Activated naive CD4-positive, alpha-beta T cell treated with Interleukin-2 at 50 U/mL for 16 hours (primary cell): Measurements from ENCODE around the gene SH3YL1.

ENCODE experiments used
- DNase-seq: peaks from one replicate; pipeline ENCODE4 v3.0.0-alpha.2; 2020

Gene SH3YL1

DNA sequence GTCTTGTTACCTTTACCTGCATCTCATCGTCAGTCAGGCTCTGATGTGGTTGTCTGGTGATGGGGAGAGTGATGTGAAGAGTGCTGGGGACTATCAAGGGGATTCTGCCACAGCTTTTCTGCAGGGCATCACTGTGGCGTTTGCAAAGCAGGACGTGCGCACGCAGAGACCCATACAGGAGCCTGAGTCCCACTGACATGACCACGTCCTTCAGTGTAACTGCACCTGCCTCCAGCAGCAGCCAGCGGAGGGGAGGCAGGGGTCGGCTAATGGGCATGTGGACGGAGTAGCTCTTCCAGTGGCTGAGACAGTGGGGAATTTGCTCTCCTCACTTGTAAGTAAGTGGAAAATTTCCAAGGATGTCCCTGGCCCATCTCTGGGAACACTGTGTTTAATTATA is 17.5 kb upstream of the SH3YL1 start:
- DNase-seq = no peak

- DNase-seq = no peak
These were observed 16.8 kb upstream of the SH3YL1 start for GRCh38 chr2:280650-281110.

DNA sequence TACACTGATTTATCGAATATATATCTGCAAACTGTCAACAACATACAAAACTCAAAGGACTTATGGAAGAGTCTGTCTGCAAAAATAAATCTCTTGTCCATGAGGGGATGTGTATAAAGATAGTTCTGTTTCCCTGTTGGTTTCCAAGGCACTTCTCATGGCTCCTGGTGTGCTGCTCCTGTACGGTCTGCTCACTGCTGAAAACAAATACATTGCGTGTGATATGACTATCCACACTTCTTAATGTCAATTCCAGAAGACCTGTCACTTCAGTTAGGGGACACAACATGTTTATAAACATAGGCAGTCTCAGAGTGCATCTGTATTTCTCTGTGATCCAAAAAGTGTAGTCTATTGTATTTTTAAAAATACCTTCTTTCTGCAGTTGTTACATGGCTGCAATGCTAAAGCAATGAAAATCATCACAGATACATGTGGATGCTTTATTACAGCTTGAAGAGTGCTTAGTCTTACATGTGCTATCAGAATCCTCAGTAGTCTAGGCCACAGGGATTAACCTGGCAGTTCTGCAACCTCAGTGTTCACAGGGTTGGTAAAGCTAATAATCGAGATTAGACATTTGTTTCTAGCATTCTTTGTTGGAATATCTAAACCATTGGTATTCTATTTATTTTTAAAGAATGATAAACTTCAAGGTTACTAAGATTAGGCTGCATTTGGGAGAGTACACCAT is 16.3 kb upstream of the SH3YL1 start:
- no peak for DNase-seq

DNA sequence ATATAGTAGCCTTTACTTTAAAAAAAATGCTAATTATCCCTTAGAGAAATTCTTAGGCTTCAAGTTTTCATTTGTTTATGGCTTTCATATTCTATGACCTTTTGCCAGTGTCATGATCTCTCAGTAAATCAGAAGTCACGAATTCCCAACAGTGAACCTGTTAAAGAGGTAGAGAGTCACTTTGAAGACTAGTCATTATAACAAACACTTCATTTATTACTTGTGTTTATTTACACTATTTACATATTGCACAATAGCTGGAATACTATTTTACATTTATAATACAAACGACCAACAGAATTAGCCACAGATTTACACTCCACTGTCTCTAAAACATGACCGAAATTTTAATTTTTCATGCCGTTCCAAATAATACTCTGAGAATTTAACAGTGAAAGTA is 15.5 kb upstream of the SH3YL1 start:
- no peak for DNase-seq

GRCh38 chr2:278927-279320 is 15.1 kb upstream of the SH3YL1 start:
- no peak for DNase-seq

- no peak for DNase-seq
These were observed 14.6 kb upstream of the SH3YL1 start for GRCh38 chr2:278312-278926.

GRCh38 chr2:275466-275865 is 11.6 kb upstream of the SH3YL1 start:
- DNase-seq = no peak

DNA sequence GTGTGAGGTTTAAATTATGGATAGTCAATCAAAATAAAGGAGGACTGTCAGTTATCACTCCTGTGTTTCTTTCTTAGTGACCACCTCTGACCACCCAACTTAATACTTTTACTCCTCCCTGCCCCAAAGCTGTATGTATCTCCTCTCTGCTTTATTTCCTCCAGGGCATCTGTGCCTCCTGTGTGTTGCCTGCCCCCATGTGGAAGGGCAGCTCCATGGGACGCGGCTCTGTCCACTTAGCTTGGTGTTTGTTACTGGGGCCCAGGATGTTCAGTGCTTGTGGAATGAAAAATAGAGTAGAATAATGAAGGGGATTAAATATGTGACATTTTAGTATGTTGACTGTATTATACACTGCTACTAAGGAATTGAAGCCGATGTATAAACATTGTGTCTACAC is 10.7 kb upstream of the SH3YL1 start:
- no peak for DNase-seq

- no peak for DNase-seq
These were observed 9.5 kb upstream of the SH3YL1 start for GRCh38 chr2:273333-273732.

DNA sequence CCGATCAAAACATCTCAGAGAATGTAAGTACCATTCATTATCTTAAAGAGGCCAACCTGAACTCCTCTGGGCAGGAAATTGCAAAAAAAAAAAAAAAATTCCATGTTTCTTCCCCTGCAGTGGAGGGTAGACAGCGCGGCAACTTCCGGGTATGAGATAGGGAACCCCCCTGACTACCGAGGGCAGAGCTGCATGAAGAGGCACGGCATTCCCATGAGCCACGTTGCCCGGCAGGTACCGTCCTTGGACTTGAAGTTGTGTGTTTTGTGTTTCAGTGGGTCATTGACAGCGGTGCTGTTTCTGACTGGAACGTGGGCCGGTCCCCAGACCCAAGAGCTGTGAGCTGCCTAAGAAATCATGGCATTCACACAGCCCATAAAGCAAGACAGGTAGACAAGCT is 8.1 kb upstream of the SH3YL1 start:
- no peak for DNase-seq

GRCh38 chr2:270861-271260 is 7.0 kb upstream of the SH3YL1 start:
- no peak for DNase-seq

DNA sequence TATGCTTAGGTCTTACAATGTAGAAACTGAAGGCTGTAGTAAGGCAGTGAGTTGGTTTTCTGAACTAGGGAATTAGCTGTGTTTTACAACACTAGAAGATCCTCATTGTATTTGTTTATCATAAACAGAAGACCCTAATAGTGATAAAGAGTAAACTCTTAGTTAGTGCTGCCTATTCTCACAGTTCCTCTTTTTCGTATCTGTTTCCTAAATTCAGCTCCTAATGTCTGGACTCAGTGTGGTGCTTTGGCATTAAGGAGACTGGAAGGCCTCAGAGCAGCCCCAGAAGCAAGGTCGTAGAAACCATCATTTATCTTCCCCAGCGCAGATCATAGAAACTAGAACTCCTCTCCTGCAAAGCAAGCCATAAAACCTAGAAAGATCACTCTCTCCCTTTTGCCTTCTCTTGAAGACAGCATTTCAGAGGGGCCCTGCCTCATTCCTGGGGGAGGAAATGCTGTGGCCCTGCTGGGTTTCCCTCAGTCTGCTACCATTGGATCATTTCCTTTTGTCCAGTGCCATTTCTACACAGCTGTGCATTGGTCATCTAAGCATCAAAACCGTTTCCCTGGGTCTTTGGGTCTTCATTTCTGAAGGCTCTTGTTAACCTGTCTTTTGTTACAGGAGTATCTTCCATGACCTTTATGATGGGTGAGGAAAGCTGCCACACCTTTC is 5.7 kb upstream of the SH3YL1 start:
- DNase-seq = no peak

DNA sequence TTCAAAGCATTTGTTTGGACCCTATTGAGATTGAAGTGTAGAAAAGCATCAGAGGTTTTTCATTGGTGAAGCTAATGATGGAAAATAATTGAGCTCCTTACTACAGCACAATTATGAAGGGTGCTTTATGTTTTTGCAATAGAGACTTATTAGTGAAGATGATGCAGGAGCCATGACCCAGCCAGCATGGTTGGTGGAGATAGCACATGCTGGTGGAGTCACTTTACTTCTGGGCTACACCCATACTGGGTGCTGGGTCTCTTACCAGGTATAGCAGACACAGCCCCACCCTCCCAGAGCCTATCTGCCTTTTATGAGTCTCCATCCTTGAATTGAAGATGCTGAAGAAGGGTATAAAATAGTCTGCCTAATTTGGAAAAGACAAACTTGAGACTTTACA is 4.5 kb upstream of the SH3YL1 start:
- DNase-seq = no peak

GRCh38 chr2:264493-265468 is 949 bp upstream of the SH3YL1 start, which contains the start of gene ACP1:
ACP1 (plus strand) TSS chr2:264947; CDS start chr2:264965, 18 bp downstream.
- DNase-seq = peak; percentile 96

- DNase-seq = no peak
These were observed 652 bp downstream of the SH3YL1 start for GRCh38 chr2:263022-263738.

DNA sequence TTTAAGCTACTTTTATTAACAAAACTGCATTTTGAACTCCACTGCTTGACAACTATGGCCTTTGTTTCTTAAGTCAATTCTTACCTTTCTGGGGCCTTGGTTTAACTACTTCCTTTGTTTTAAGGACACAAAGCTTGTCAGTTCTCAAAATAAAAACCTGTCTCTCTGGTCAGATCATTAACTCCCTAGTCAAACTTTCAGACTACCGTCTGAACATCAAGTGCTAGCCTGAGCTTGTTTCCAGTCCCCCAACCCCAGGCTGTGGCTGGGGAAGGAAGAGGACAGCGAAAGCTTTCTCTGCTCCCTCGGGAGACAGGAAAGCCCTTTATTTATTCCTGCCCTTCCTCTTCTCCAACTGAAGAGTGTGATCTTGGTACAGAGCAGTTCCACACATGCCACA is 1.7 kb downstream of the SH3YL1 start:
- DNase-seq = no peak

DNA sequence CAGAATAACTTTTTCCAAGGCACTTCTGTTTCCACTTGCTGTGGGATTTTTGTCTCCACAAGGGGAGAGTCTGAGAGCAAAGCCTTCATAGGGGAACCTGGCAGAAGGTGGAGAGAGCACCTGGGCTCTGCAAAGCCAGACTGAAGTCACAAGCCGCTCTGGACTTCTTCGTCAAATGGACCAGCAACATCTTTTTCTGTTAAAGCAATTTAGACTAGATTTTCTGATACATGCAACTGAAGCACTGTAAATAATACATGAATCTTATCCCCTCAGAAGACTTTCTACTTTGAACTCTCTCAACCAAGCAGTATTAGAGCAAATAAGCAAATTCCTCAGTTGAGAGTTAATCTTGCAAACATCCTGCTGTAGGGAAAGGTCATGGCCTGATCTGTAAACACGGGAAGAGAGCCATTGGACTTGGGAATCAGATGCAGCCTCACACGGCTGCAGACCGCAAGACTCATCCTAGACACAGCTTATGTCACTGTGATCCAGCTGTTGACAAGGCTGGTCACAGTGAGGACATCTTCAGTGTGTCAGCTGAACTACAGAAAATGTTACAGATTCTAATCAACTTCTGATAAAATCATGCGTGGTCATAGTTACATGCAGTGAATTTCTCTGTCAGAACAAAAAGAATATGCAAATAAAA is 3.2 kb downstream of the SH3YL1 start:
- no peak for DNase-seq

DNA sequence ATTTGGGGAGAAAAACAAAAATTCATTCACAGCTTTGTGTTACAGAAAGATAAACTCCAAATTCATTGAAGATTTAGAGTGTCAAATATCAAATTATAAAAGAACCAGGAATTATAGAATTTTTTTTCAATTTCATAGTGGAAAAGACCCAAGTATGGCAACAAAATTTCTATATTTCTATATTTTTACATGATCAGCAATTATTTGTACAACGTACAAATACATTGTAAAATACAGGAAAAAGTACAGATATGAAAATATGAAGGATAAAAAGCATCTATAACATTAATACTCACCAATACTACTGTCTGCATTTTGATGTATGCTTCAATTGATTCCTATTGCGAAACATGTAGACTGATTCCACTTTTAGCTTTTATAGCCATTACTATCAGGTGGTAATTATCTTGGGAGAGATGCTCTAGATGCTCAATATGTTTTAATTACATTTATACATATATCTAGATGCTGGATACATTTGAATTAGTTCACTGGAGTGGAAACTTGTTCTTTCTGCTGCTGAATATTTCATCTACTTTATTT is 4.0 kb downstream of the SH3YL1 start:
- no peak for DNase-seq

GRCh38 chr2:258933-259332 is 4.9 kb downstream of the SH3YL1 start:
- DNase-seq = no peak

GRCh38 chr2:257842-258241 is 6.0 kb downstream of the SH3YL1 start:
- DNase-seq = no peak

- DNase-seq = no peak
These were observed 6.4 kb downstream of the SH3YL1 start for GRCh38 chr2:257429-257828.
